CD14-positive monocyte (primary cell): Measurements from ENCODE around the gene SELENOO. TPM values are rescaled to one million over a fixed set of nuclear protein-coding genes. Genes with fewer than 3 reads are reported as not detected.

Experiments used
- DNase-seq, 3 donors: peaks; one replicate each; pipeline ENCODE4 v3.0.0-alpha.2; 2011 to 2022
- H2AFZ ChIP-seq: 2 replicates; pipeline ENCODE4 v1.6.0; 2012; ENCODE audit warnings: mild to moderate bottlenecking, low read depth, low read length, inconsistent platforms; ENCODE audit not compliant: insufficient read depth, poor library complexity, severe bottlenecking
- H3K27ac ChIP-seq, 2 donors: 1 replicate in 1 of 2; 2 replicates in 1 of 2; pipeline ENCODE4 v1.5.1; 2012 to 2013; ENCODE audit warnings: low read length in 2 of 2, control low read depth in 1 of 2, inconsistent platforms in 1 of 2, low read depth in 1 of 2, mild to moderate bottlenecking in 1 of 2
- H3K27me3 ChIP-seq, 2 donors: one replicate each; pipeline versions ENCODE4 v1.6.0 to v1.6.1; 2011 to 2013; ENCODE audit warnings: low read length in 2 of 2; ENCODE audit not compliant: control insufficient read depth in 2 of 2, insufficient read depth in 2 of 2
- H3K36me3 ChIP-seq, 2 donors: replicated peaks in 1 of 2; 1 replicate in 1 of 2; 2 replicates in 1 of 2; pipeline versions ENCODE4 v1.5.1 to v1.6.1; 2012 to 2013; ENCODE audit warnings: low read length in 2 of 2, control low read depth in 1 of 2, inconsistent platforms in 1 of 2, mild to moderate bottlenecking in 1 of 2; ENCODE audit not compliant: insufficient read depth in 2 of 2, control insufficient read depth in 1 of 2
- H3K4me1 ChIP-seq, 2 donors: 1 replicate in 1 of 2; 2 replicates in 1 of 2; pipeline versions ENCODE4 v1.5.1 to v1.6.1; 2012 to 2013; ENCODE audit warnings: low read length in 2 of 2, control low read depth in 1 of 2, inconsistent platforms in 1 of 2, mild to moderate bottlenecking in 1 of 2, moderate library complexity in 1 of 2; ENCODE audit not compliant: insufficient read depth in 2 of 2, control insufficient read depth in 1 of 2
- H3K4me2 ChIP-seq: replicated peaks from 2 replicates; pipeline ENCODE3; 2012; ENCODE audit warnings: low read length, moderate library complexity, mild to moderate bottlenecking; ENCODE audit not compliant: poor library complexity, severe bottlenecking; ENCODE audit errors: extremely low read depth
- H3K4me3 ChIP-seq, 3 experiments: fragments of 200-600 bp in 1 of 3; sonication (generic) in 1 of 3; replicated peaks in 1 of 3; 1 replicate in 2 of 3; 2 replicates in 1 of 3; pipeline ENCODE4 v1.5.1; 2011 to 2013; ENCODE audit warnings: low read length in 3 of 3, mild to moderate bottlenecking in 3 of 3, control low read depth in 2 of 3, low read depth in 2 of 3, inconsistent platforms in 1 of 3, moderate library complexity in 1 of 3
- H3K79me2 ChIP-seq: 2 replicates; pipeline ENCODE4 v1.6.0; 2012; ENCODE audit warnings: mild to moderate bottlenecking, control low read depth, inconsistent platforms, low read length, moderate library complexity; ENCODE audit not compliant: insufficient read depth
- H3K9ac ChIP-seq: 2 replicates; pipeline ENCODE4 v1.6.0; 2017; ENCODE audit warnings: low read length, mild to moderate bottlenecking; ENCODE audit not compliant: insufficient read depth, poor library complexity, severe bottlenecking
- H3K9me3 ChIP-seq, 2 donors: replicated peaks in 1 of 2; 1 replicate in 1 of 2; 2 replicates in 1 of 2; pipeline versions ENCODE4 v1.5.1 to v1.6.1; 2012 to 2013; ENCODE audit warnings: low read length in 2 of 2, control low read depth in 1 of 2; ENCODE audit not compliant: control insufficient read depth in 1 of 2, insufficient read depth in 1 of 2
- H4K20me1 ChIP-seq: 2 replicates; pipeline ENCODE4 v1.6.0; 2012; ENCODE audit warnings: mild to moderate bottlenecking, low read length, control low read depth, moderate library complexity; ENCODE audit not compliant: insufficient read depth
- H3K27ac Mint-ChIP-seq, 7 donors: one replicate each; pipeline ENCODE4 v1.8.0; 2020; ENCODE audit warnings: mild to moderate bottlenecking in 7 of 7, mixed read lengths in 7 of 7, moderate library complexity in 6 of 7, inconsistent platforms in 2 of 7
- H3K27me3 Mint-ChIP-seq, 3 donors: one replicate each; pipeline ENCODE4 v1.8.0; 2021 to 2022; ENCODE audit warnings: low read depth in 3 of 3, mild to moderate bottlenecking in 3 of 3, mixed read lengths in 3 of 3, moderate library complexity in 3 of 3, inconsistent platforms in 1 of 3
- H3K36me3 Mint-ChIP-seq, 2 donors: one replicate each; pipeline ENCODE4 v1.8.0; 2020; ENCODE audit warnings: mixed read lengths in 2 of 2, inconsistent platforms in 1 of 2, mild to moderate bottlenecking in 1 of 2
- H3K4me1 Mint-ChIP-seq: one replicate; pipeline ENCODE4 v1.8.0; 2020; ENCODE audit warnings: mild to moderate bottlenecking, mixed read lengths
- H3K4me3 Mint-ChIP-seq, 2 donors: one replicate each; pipeline ENCODE4 v1.8.0; 2020; ENCODE audit warnings: mild to moderate bottlenecking in 2 of 2, mixed read lengths in 2 of 2, moderate library complexity in 1 of 2
- H3K9me3 Mint-ChIP-seq, 7 donors: one replicate each; pipeline ENCODE4 v1.8.0; 2020 to 2022; ENCODE audit warnings: mixed read lengths in 7 of 7, mild to moderate bottlenecking in 6 of 7, moderate library complexity in 6 of 7, inconsistent platforms in 2 of 7
- WGBS: methylation state at CpG from one replicate; pipeline ENCODE4 v1.1.5; 2013; ENCODE audit warnings: missing lambda C conversion rate; ENCODE audit not compliant: insufficient coverage; 5-methylcytosine and 5-hydroxymethylcytosine counted together
- intact Hi-C, 2 donors: fragments of 100-400 bp; cut with micrococcal nuclease; formaldehyde crosslinking; loops; one replicate each; pipeline versions ENCODE4 v1.15.0 to v1.15.1; 2023
- polyA plus RNA-seq, 3 donors: library from polyadenylated mRNA; depleted of rRNA in 1 of 3; unstranded in 2 of 3; stranded (reverse) in 1 of 3; fragments of 300-500 nt in 2 of 3; fragments of >200 nt in 1 of 3; fragmentation: Illumina TruSeq in 2 of 3; gene quantifications; 1 replicate in 2 of 3; 2 replicates in 1 of 3; pipeline ENCODE4 v1.2.3, GENCODE V29; 2012 to 2021
- TF ChIP-seq, protein P1 (sequence below): fragments of 200-600 bp; IDR thresholded peaks from one replicate; pipeline ENCODE4 v1.8.0; 2022; ENCODE audit warnings: antibody characterized with exemption, mild to moderate bottlenecking

SELENOO gene
- polyA plus RNA-seq, 3 donors = 2.7 to 76.9 (median 8.7) TPM

DNA sequence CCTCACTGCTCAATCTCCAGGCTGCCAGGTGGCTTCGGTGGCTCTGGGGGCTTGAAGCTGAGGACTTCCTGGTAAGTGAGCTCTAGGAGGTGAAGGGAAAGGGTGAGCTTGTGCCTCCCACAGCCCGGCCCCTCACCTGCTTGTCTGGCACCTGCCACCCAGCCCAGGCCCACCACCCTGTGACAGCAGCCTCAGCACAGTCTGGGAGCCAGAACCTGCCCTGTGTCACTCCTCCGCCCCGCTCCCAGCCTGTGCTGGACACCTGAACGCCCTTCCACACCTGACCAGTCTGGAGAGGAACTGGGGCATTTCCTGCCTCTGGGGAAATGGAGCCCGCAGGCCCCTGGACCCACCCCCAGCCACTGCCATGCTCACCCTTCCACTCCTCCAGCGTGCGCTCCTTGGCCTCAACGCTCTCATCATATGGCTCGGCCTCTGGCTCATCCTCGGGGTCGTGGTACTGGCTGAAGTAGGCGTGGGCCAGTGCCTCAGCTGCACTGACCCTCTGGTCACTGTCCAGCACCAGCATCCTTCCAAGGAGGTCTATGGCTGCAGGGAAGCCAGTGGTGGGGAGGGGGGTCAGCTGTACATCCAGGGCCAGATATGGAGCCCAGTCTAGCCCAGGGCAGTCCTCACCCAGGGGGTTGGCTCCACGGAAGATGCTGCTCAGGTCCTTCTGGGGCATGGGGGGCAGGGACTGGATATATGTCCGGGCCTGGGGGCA lies 64.3 kb downstream of the SELENOO start:
- Mint-ChIP-seq H3K9me3 (peaks cover 0 to 27% (median 8%) of the 10 kb centered on the region in 7 donors), H3K4me1 (peaks cover 13% of the 10 kb centered on the region), H3K4me3 (no peak overlapping the region), H3K27ac (peak overlapping the region in 1 of 7 donors; percentile 29), H3K36me3 (no peaks in the 10 kb centered on the region), H3K27me3 (peaks cover 54 to 75% (median 61%) of the 10 kb centered on the region in 3 donors)
- Histone ChIP-seq H2AFZ (no peak overlapping the region), H3K4me2 (no peak overlapping the region), H3K9me3 (peaks cover 7 to 17% of the 10 kb centered on the region in 2 donors), H3K79me2 (no peaks in the 10 kb centered on the region), H4K20me1 (peaks cover 17% of the 10 kb centered on the region), H3K27ac (no peak overlapping the region), H3K4me1 (peaks cover 15 to 32% of the 10 kb centered on the region in 2 donors), H3K36me3 (no peaks in the 10 kb centered on the region), H3K4me3 (no peak overlapping the region), H3K9ac (no peak overlapping the region), H3K27me3 (peaks cover 25 to 54% of the 10 kb centered on the region in 2 donors)
- 84% methylated on average over 12 of the region's 15 CpGs for WGBS
- TF ChIP-seq, protein P1, sequence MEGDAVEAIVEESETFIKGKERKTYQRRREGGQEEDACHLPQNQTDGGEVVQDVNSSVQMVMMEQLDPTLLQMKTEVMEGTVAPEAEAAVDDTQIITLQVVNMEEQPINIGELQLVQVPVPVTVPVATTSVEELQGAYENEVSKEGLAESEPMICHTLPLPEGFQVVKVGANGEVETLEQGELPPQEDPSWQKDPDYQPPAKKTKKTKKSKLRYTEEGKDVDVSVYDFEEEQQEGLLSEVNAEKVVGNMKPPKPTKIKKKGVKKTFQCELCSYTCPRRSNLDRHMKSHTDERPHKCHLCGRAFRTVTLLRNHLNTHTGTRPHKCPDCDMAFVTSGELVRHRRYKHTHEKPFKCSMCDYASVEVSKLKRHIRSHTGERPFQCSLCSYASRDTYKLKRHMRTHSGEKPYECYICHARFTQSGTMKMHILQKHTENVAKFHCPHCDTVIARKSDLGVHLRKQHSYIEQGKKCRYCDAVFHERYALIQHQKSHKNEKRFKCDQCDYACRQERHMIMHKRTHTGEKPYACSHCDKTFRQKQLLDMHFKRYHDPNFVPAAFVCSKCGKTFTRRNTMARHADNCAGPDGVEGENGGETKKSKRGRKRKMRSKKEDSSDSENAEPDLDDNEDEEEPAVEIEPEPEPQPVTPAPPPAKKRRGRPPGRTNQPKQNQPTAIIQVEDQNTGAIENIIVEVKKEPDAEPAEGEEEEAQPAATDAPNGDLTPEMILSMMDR = no peak
- no peak for DNase-seq
- intact Hi-C loops = no loop called here

DNA sequence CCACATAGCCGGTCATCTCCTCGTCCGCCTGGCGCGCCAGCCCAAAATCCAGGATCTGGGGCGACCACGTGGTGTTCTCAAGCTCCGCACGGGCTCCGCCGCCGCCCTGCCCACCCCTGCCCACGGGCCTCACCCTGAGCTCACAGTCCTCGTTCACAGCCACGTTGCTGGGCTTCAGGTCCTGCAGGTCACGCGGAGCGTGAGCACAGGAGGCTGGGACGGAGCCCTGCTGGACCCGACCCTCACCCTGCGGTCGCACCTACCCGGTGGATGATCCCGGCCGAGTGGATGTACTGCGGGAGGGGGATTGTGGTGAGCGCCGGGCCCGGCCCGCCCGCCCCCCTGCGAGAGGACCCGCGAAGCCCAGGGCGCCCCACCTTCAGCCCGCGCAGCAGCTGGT lies 66.2 kb downstream of the SELENOO start:
- Mint-ChIP-seq H3K9me3 (peaks cover 0 to 30% (median 8%) of the 10 kb centered on the region in 7 donors), H3K4me1 (peaks cover 15% of the 10 kb centered on the region), H3K27ac (no peak overlapping the region), H3K27me3 (peaks cover 55 to 79% (median 65%) of the 10 kb centered on the region in 3 donors), H3K4me3 (peak overlapping the region in 1 of 2 donors; percentile 39), H3K36me3 (no peaks in the 10 kb centered on the region)
- intact Hi-C loops = no loop called here
- H3K27ac ChIP-seq = no peak overlapping the region
- H4K20me1 ChIP-seq = peaks cover 34% of the 10 kb centered on the region
- H3K9ac ChIP-seq = no peak overlapping the region
- no peaks in the 10 kb centered on the region for H3K79me2 ChIP-seq
- TF ChIP-seq, protein P1 = no peak
- no peak overlapping the region for H3K4me3 ChIP-seq
- peaks cover 24 to 38% of the 10 kb centered on the region in 2 donors for H3K4me1 ChIP-seq
- H3K9me3 ChIP-seq = peaks cover 7 to 15% of the 10 kb centered on the region in 2 donors
- H3K27me3 ChIP-seq = peaks cover 30 to 56% of the 10 kb centered on the region in 2 donors
- no peaks in the 10 kb centered on the region for H3K36me3 ChIP-seq
- no peak for DNase-seq
- 93% methylated on average over 37 of the region's 37 CpGs for WGBS
- H3K4me2 ChIP-seq = no peak overlapping the region
- no peak overlapping the region for H2AFZ ChIP-seq

Other genes starting within 250 kb of the SELENOO start
- gene PIM3, start 240.2 kb upstream of the SELENOO start, polyA plus RNA-seq = 100 to 1,000 TPM in 1 of 3 donors, 10 to 100 TPM in 2; 38.8 to 135 (median 40.4) TPM
- not detected for gene IL17REL, start 188.2 kb upstream of the SELENOO start, polyA plus RNA-seq
- gene TTLL8, start 142.7 kb upstream of the SELENOO start, polyA plus RNA-seq = not detected
- 1 to 10 TPM; 1.6 to 3.6 (median 1.8) TPM for gene MLC1, start 115.6 kb upstream of the SELENOO start, polyA plus RNA-seq
- under 1 TPM in 2 of 3 donors, not detected in 1; 0.18 to 0.35 TPM for gene MOV10L1, start 111.0 kb upstream of the SELENOO start, polyA plus RNA-seq
- gene PANX2, start 30.3 kb upstream of the SELENOO start, polyA plus RNA-seq = 1 to 10 TPM in 1 of 3 donors, under 1 TPM in 1, not detected in 1; 0.05 to 6.0 TPM
- gene TRABD, start 15.1 kb upstream of the SELENOO start, polyA plus RNA-seq = 100 to 1,000 TPM in 1 of 3 donors, 10 to 100 TPM in 2; 34.5 to 240 (median 39.3) TPM
- 10 to 100 TPM in 1 of 3 donors, 1 to 10 TPM in 2; 3.7 to 72.8 (median 4.3) TPM for gene TUBGCP6, start 44.0 kb downstream of the SELENOO start, polyA plus RNA-seq
- 100 to 1,000 TPM in 1 of 3 donors, 10 to 100 TPM in 1, 1 to 10 TPM in 1; 9.2 to 148 (median 13.7) TPM for gene HDAC10, start 50.3 kb downstream of the SELENOO start, polyA plus RNA-seq
- gene MAPK12, start 60.7 kb downstream of the SELENOO start, polyA plus RNA-seq = 1 to 10 TPM in 1 of 3 donors, under 1 TPM in 2; 0.06 to 3.2 (median 0.13) TPM
- gene MAPK11, start 69.4 kb downstream of the SELENOO start, polyA plus RNA-seq = under 1 TPM in 1 of 3 donors, not detected in 2; 0.81 TPM
- gene PLXNB2, start 106.6 kb downstream of the SELENOO start, polyA plus RNA-seq = 100 to 1,000 TPM in 1 of 3 donors, 10 to 100 TPM in 2; 38.2 to 368 (median 70.5) TPM
- 10 to 100 TPM in 1 of 3 donors, 1 to 10 TPM in 2; 1.7 to 10.6 (median 2.1) TPM for gene DENND6B, start 126.0 kb downstream of the SELENOO start, polyA plus RNA-seq
- gene PPP6R2, start 142.3 kb downstream of the SELENOO start, polyA plus RNA-seq = 10 to 100 TPM in 2 of 3 donors, 1 to 10 TPM in 1; 9.1 to 74.5 (median 10.3) TPM